Activated T-cell treated with anti-CD3 and anti-CD28 coated beads for 1 hour (primary cell): Measurements from ENCODE around the gene B3GAT1.

ENCODE experiments used
- DNase-seq: peaks from one replicate; pipeline ENCODE4 v3.0.0-alpha.2; 2020; ENCODE audit warnings: low read depth

Gene B3GAT1

DNA sequence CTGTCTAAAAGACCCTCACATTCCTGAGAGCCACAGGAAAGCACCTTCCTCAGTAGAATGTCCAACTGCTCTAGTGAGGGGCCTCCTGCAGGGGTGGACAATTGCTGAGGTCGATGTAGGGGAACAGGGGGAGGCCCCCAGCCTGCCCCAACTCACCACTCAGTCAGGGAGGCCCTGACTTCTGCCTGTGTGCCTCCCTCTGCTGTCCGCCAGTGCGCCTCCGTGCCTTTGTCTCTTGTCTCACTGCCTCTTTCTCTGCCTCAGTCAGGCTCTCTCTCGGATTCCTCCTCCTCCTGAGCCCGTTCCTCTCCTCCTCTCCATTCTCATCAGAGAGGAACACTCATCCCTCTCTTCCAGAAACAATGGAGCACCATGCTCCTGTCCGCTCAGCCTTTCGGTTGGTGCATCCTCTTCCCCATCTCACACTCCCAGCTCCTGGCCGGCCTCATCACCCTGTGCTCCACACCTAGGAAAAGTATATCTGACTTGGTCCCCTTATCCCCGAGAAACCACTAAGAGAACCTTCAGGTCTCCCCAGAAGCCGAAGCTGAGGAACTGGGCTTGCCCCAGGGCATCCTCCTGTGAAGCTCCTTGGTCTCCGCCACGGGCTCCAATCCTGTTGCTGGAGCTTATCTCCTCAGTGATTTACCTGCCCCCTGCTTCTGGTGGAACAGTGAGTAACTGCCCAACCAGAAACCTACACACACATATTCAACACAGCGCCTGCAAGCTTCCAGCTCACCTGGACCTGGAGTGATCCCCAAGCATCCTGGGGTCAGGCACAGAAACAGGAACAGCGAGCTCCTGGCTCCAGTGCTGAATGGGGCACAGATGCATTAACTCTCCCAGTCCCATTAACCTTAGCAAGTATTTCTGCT lies 2.3 kb downstream of the B3GAT1 start:
- no peak for DNase-seq

DNA sequence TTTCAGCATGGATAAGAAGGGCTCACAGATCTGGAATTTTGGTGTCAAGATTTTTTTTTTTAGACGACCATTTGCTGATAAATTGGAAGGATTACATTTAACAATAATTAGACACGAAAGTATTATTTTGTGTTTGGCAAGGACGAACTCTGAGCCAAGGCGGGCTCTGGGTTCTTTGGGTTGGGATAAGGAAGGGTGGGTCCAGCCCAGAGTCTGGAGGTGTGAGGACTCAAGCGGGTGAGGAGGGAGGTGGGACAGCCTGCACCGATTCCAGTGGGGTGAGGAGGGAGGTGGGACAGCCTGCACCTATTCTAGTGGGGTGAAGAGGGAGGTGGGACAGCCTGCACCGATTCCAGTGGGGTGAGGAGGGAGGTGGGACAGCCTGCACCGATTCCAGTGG lies 4.1 kb downstream of the B3GAT1 start:
- DNase-seq = no peak

DNA sequence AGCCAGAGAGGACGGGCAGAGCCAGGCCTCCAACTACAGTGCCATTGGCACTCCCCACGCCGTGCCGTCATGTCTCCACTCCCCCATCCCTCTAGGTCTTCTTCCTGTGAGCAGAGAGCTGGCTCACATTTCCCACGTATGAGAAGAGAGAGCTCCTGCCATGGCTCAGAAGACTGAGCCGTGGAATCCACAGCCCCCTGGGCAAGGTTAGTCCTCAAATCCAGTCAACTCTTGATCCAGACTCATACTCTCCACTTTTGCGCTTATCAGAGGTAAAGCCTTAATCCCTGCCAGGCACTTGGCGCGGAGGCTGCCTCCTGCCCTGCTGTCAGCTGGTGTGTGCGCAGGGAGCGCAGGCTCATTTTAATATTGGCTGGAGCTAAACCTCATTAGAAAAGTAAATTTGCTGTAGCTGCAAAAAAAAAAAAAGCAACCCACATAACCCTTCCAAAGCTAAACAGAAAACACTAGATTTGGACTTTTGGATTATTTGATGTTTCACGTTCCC lies 4.7 kb downstream of the B3GAT1 start:
- DNase-seq = no peak

DNA sequence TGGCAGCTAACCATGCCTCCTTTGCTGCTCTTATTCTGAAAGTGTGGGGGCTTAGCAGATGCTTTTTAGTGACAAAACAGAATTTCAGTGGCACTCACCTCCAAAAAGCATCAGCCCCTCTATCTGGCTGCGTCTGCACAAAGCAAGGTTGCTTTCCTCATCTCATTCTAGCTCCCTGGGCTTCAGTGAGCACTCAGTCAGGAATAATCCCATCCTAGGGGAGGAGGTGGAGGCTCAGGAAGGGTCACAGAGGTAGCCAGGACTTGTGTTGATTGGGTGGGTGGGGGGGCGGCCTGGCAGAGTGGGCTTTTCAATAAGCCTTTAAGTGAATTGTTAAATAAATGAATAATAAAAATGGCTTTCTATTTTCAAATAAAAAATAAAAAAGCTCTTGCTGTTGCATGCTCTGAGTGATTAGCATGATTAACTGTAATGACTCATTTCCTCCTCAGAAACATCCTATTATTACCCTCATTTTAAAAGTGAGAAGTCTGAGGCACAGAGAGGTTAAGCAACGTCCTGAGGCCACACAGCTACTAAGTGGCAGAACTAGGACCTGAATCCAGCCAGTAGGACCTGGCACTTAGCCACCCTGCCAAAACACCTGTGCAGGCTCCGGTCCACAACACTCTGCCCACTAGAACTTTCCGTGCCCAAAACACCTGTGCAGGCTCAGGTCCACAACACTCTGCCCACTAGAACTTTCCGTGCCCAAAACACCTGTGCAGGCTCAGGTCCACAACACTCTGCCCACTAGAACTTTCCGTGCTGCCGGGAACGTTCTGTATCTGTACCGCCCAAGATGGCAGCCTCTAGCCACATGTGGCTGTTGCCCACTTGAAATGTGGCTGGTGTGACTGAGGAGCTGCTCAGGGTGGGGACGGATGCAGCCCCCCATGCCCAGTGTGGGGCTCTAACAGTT lies 5.5 kb downstream of the B3GAT1 start:
- DNase-seq = no peak

DNA sequence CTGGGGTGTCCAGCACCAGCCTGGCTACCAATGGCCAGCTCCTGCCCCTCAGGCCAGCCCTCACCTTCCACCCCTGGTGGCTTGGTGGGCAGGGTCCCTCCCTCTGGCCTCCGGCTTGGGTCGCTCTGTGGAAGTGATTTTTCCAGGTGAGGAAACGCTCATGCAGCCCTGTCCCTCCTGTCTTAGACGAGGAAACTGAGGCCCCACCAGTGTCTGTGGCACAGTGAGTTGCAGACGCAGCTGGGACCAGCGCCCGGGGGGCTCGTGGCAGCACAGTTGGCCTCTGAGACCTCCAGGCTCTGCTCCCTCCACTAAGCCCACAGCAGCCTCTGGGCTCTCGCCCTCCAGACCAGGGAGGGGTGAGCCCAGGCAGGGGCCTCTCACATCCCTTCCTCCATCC lies 6.2 kb downstream of the B3GAT1 start:
- DNase-seq = no peak

DNA sequence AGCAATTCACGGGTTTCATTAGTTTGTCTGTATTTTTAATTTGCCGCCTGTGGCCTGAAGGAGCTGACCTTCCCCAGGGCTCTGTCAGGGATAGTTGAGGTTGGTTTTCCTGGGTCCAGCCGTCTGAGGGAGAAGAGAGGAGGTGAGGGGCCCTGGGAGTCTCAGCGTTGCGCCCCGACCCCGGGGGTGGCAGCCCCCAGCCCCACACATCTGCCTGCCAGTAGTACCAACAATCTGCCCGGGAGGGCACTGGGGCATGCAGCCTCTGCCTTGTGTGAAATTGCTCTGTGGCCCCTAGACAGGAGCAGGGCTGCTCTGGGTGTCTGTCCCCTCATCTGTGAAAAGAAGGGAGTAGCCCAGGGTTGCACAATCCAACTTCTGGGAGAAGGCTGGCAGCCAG lies 6.6 kb downstream of the B3GAT1 start:
- DNase-seq = no peak

DNA sequence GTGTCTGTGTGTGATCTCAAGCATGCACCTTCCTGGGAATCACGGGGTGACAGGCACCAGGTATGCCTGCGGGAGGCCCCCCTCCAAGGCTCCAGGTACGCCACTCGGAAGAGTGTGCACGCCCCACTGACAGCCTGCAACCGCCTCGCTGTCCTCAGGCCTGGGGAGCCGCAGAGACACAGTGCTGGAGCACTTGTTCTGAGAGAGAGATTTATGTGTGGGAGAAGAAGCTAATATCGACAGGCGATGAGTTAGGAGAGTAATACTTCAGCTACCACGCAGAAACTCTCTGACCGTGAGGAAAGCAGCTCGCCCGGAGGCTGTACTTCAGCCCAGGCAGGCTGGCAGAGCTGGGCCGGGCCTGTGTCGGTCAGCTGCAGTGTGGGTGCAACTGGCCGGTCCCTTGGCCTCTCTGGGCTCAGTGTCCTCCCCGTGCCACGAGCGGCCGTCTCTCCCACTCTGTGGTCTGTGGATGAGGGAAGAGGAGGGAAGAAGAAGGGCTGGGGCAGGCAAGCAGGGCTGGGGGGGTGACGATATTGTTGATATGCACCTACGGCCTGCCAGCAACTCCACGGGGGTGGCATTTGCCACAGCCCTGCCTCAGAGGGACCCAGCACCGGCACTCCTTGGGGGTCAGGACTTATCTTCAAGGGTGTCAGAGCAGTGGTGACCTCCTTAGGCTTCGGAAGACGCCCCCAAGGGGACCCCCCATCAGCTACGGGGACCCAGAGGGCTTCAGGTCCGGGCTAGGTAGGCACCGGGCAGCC lies 7.3 kb downstream of the B3GAT1 start:
- DNase-seq = no peak

DNA sequence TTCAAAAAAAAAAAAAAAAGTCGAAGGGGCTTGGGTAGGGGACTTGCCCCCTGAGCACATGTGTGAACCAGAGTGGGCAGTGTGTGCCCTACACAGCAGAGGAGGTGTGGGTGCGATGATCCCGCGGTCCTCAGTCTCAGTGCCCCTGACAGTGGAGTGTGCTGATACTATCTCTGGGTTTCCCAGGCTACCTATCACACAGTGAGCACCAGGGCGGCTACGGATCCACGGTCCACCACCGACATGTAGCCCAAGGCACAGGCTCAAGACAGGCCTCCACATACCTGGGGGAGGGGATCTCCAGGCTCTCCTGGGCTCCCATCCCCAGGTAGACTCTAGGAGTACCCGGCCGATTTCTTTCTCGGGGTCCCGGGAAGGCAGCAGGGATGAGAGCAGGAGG lies 9.1 kb downstream of the B3GAT1 start:
- DNase-seq = no peak

DNA sequence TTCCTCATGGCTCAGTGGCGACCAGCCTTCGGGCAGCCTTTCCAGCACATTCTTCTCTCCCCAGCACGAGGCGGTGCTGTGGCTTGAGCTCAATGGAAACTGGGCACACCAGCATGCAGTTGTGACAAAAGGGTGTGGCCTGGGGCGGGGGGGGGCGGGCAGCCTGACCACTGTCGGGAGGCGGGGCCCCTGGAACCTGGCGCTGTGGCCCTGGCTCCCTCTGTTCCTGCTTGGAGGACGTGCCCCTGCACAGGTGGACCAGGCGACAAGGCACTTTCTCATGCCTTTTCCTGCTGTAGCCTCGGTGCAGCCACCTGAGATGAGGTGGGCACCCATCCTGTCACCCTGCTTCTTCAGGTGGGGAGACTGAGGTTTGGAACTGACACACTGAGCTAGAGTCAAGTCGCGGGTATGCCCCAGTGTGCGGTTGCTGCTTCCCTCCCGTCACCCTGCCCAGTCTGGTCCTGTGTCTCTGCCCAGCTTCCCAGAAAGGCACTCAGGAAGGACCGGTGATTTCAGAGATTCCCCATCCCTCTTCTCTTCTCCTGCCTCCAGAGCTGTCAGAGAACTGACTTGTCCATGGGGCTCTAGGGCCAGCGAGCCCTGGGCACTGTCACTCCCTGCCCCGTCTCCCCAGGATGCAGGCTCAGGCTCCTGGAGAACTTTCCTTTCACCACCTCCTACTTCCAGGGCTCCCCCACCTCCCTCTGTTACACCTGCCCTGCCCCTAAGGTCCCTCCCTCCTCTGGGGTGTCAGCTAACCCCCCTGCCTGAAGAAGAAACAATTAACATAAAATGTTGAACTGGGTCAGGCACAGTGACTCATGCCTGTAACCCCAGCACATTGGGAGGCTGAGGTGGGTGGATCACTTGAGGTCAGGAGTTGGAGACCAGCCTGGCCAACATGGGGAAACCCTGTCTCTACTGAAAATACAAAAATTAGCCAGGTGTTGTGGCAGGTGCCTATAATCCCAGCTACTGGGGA lies 9.9 kb downstream of the B3GAT1 start:
- DNase-seq = no peak

DNA sequence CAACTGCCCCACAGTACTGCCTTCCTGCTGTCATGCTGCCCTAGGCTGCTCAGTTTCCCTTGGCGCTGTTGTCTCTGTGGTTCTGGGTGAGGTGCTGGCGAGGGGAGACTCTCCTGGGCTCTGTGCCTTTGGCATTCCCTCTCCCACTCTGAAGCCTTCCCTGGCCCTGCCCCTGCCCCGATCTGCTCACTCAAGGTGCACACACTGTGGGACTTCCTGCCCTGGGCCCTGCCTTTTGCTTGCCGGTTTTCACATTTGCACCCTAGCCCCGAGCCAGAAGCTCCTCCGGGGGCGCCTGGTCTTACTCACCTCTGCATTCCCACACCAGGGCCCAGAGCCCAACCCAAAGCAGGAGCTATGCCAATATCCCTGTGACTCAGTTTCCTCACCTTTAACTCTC lies 12.0 kb downstream of the B3GAT1 start:
- DNase-seq = no peak

DNA sequence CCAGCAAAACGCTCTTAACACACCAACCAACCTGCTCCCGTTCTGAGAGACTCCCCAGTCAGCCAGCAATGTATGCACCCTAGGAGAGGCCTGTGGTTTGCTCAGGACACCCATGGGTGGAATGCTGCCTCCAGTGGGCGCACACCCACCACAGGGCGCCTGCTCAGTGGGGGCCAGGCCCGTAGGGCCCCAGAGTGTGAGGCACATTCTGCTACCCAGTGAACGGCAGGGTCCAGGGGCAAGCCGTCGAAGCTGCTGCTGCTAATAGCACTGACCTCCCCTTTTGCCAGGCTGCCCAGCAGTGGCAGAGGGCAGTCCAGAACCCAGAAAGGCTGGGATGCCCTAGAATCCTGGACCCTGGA lies 12.8 kb downstream of the B3GAT1 start:
- DNase-seq = no peak

DNA sequence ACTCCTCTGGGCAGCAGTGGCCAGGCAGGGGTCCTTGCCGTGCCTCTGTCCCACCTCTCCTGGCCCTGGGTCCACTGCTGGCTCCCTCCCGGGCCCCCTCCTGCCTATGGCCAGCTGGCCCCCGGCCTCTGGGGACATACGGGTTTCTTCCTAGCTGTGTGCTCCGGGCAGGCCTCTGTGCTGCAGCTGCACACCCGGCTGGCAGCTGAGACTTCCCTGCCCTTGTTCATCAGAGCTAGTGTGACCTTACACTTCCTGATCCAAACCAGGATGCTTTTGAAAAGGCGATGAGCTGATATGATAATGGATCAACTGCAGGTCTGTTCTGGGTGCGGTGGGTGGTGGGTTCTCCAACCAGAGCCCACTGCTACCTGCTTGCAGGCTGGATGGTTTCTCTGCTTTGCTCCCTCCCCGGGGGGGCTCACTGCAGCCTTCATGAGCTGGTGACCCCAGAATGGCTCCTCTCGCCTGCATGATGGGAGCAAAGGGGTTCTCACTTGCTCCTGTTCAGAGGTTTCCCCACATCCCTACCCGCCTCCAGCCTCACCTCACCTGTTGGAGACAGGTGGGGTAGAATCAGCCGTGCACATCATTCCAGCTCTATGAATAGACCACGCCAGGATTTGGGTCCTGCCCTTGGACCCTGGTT lies 13.3 kb downstream of the B3GAT1 start:
- no peak for DNase-seq

DNA sequence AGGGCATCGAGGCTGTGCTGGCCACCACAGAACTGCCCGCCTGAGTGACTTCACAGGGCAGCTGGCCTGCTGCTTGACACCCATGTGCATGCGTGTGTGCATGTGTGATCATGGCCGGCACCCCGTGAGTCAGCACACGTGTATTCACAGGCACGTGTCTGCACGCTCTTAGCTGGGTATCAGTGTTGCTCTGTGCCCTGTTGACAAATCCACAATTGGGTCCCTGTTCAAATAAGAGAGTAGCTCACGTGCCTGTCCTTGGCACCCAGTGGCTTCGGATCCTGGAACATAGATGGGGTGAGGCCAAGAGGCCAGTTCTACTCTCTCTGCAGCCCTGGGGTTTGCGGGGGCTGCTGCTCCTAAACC lies 14.0 kb downstream of the B3GAT1 start:
- no peak for DNase-seq

DNA sequence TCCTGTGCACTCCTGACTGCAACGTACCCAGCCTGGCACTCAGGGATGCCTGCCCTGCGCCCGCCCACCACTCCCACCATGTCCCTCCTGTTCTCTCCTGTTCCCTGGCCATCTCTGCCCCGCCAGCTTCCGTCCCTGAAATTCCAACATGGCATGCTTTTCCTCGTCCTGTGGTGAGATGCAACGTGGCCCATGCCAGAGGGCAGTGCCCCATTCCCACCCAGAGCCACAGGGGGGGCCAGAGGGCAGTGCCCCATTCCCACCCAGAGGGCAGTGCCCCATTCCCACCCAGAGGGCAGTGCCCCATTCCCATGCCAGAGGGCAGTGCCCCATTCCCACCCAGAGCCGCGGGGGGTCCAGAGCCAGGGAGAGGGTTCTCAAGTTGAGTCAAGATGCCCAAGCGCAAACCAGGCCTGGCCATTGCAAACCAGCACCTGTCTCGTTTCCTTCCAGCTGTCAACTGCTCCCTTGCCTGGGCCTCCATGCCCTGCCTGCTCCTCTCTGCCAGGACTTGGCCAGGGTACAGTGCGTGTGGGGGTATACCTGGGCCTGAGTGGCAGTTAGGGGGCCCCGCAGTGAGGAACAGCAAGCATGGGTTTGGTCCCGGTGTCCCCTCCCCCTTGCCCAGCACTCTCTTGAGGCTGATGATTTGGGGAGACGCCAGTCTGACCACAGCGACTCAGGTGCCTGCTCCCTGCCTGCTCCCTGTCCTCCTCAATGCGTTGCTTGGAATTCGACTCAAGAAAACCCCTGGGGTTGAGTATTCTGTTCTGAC lies 14.6 kb downstream of the B3GAT1 start:
- no peak for DNase-seq

DNA sequence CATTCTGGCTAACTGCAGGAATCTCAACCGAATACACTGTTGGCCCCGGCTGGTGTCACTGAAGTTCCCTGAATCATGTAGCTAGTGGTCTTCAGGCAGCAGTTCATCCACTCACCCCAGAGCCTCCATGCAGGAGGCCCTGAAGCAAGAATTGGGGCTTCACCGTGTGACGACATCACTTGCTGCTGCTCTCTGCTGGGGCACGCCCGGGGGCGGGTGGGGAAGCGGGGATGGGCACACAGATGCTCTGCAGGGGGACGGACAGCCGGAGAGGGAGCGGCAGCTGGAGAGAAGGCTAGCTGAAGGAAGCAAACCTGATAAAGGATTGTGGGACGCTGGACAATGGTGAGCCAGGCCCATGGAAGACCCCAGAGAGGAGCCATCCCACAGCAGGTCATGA lies 17.0 kb downstream of the B3GAT1 start:
- no peak for DNase-seq

DNA sequence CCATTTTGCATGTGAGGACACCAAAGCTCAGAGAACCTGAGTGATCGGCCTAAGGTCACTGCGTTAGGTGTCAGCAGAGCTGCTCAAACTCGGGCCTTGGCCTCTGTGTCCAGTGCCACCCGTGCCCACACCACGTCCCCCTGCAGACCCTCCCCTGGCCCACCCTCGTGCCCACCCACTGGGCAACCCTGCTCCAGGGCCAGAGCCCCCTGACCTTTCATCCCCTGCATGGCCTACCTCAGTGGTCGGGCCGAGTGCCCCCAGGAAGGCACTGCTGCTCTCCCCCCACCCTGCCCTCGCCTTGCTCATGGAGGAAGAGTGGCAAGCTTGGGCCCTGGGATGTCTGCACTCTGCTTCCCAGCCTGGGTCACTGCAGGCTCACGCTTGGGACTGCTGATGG lies 17.7 kb downstream of the B3GAT1 start:
- DNase-seq = no peak

DNA sequence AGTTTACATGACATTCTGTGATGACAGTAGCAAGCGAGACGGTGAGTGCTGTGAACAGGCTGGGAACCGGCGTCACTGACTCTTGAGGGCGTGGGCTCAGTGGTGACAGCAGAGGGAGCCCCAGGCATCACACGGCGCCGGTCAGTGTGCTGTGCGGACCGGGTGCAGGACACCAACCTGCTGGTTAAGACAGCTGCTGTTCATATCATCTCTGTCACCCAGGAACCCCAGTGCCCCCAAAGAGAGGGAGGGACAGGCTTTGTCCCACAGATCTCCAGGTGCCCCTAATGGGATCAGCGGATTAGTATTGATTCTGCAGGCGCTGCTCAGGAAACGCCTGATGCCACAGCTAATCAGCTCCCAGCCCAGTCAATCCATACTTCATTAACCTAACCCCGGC lies 18.4 kb downstream of the B3GAT1 start:
- DNase-seq = no peak

DNA sequence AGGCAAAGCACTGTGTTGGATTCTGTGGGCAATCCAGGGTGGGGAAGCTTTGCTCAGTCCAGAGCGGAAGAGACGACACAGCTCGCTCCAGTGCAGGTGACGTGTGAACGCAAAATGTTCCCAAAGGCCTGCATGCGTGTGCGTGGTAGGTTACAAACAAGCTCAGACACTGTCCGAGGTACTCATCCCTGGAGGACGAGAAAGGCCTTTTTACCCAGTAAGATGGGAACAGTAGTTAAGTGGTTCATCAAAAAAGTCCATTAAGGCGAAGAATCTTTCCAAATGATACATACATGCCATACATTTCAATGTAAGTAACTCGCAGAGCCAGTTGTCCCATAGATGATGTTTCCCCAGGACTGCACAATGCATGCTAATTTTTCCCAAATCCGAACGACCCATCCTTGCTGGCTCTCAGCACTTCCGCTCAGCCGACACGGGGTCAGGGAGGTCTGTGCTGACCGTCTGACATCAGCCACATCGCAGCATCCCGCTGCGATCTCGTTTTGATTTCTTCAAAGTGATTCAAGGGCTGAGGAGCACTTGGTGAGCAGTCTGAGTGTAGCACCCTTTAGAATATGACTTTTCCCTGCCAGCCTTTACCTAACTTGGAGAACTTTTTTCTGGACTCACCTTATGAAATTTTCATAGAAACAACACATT lies 19.0 kb downstream of the B3GAT1 start:
- DNase-seq = no peak

DNA sequence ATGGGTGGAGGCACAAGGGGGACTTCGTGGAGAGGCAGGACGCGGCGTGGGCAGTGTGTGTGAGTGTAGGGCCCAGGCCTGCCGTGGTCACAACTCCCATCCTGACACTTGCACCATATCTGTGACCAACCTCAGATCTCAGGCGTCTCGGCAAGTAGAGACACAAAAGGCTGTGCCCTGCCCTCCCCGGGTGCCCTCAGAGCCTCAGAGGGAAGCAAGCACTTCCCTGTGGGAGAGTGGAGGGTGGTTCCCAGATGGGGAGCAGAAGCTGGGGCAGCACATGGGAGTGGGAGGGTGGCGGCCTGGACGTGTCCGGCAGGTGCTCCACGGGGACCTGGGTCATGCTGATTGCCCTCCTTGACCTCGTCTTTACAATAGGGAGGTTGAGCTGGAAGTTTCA lies 20.4 kb downstream of the B3GAT1 start:
- no peak for DNase-seq
